LNCAP (cell line): ENCODE results near the gene MED1.

Experiments used
- TF ChIP-seq, protein P1 (sequence below): fragments of 450-650 bp; IDR thresholded peaks from 2 replicates; pipeline ENCODE4 v1.5.1; 2017; ENCODE audit warnings: mild to moderate bottlenecking

Gene MED1

DNA sequence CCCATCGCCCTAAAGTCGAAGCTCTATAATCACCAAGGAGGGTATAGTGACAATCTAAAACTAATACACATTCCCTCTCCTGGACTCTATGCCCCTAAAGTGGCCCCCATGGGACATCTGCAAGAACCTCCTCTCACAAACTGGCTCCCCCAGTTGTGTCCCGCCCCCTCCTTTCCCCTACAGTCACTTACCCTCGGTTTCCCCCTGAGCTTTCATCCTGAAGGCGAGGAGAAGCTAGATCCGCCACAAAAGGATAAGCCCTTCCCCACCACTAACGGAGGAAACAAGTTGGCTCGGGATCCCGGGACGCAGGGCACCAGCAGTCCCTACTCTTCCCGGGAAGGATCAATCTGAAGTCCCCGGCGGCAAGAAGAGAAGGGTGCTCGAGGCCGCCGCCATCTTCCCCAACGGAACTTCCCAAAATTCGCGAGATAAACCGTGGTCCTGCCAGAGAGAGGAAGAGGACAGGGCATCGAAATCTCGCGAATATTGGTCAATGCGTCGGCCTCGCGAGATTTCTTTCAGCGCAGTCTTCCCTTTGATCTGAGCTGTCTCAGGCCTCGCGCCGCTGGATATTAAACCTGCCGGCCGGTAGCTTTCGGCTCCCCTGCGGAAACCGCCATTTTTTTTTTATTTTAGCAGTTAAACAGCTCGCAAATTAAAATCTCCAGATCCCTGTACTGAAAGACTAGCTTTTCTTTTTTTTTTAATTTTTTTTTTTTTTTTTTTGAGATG lies at the start of gene MED1:
Gene MED1 (minus strand): TSS at position 417 of the 735 bp plus-strand sequence. CDS start 201 bp downstream, at position 216.
- TF ChIP-seq, protein P1, sequence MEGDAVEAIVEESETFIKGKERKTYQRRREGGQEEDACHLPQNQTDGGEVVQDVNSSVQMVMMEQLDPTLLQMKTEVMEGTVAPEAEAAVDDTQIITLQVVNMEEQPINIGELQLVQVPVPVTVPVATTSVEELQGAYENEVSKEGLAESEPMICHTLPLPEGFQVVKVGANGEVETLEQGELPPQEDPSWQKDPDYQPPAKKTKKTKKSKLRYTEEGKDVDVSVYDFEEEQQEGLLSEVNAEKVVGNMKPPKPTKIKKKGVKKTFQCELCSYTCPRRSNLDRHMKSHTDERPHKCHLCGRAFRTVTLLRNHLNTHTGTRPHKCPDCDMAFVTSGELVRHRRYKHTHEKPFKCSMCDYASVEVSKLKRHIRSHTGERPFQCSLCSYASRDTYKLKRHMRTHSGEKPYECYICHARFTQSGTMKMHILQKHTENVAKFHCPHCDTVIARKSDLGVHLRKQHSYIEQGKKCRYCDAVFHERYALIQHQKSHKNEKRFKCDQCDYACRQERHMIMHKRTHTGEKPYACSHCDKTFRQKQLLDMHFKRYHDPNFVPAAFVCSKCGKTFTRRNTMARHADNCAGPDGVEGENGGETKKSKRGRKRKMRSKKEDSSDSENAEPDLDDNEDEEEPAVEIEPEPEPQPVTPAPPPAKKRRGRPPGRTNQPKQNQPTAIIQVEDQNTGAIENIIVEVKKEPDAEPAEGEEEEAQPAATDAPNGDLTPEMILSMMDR = no peak

- TF ChIP-seq, protein P1 = no peak
Observed at GRCh38 chr17:39487946-39488345, 36.9 kb upstream of the MED1 start.

GRCh38 chr17:39486242-39486641 lies 35.2 kb upstream of the MED1 start:
- TF ChIP-seq, protein P1 = no peak

GRCh38 chr17:39485555-39485954 lies 34.5 kb upstream of the MED1 start:
- TF ChIP-seq, protein P1 = no peak

DNA sequence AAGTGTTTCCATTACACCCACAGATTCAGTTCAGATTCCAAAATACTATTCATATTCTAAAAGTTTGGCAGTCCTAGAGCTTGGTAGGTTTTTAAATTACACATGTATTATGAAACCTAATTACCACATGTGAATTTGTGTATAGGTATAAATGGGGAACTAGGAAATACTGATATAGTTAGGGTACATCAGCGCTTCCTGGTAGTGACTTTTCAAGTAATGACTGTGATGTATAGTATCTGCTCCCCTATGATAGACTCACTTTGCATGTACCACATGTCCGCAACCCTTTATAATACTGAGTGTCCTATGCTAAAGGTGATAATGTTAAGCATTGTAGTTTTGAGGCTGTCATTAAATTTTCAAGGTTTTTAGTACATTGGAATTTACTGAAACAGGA lies 33.1 kb upstream of the MED1 start:
- TF ChIP-seq, protein P1 = no peak

- TF ChIP-seq, protein P1 = no peak
Observed at GRCh38 chr17:39483506-39483905, 32.4 kb upstream of the MED1 start.

GRCh38 chr17:39473310-39473709 lies 22.2 kb upstream of the MED1 start:
- TF ChIP-seq, protein P1 = no peak
